Osteoblast (primary cell): ENCODE results near the gene TSFM. TPM values are rescaled to one million over a fixed set of nuclear protein-coding genes. Genes with fewer than 3 reads are reported as not detected.

Experiments
- DNase-seq: peaks from one replicate; pipeline ENCODE4 v3.0.0; 2011; ENCODE audit warnings: low spot score, mixed read lengths; ENCODE audit not compliant: insufficient read length; ENCODE audit errors: missing footprints
- H2AFZ ChIP-seq: 2 replicates; pipeline ENCODE4 v1.6.0; 2011; ENCODE audit warnings: mild to moderate bottlenecking, low read length
- H3K27ac ChIP-seq: 2 replicates; pipeline ENCODE4 v1.5.1; 2011; ENCODE audit warnings: mild to moderate bottlenecking, low read depth, low read length, moderate library complexity
- H3K27me3 ChIP-seq: 2 replicates; pipeline ENCODE4 v1.6.0; 2012; ENCODE audit warnings: mild to moderate bottlenecking, control low read depth, inconsistent platforms, low read length, moderate library complexity; ENCODE audit not compliant: insufficient read depth
- H3K36me3 ChIP-seq: 2 replicates; pipeline ENCODE4 v1.5.1; 2011; ENCODE audit warnings: mild to moderate bottlenecking, low read length, control low read depth, moderate library complexity; ENCODE audit not compliant: insufficient read depth
- H3K4me1 ChIP-seq: 2 replicates; pipeline ENCODE4 v1.5.1; 2011; ENCODE audit warnings: mild to moderate bottlenecking, low read length, control low read depth, moderate library complexity; ENCODE audit not compliant: insufficient read depth
- H3K4me2 ChIP-seq: 2 replicates; pipeline ENCODE4 v1.6.0; 2011; ENCODE audit warnings: mild to moderate bottlenecking, low read length; ENCODE audit not compliant: insufficient read depth
- H3K4me3 ChIP-seq: fragments of 200-600 bp; sonication (generic); 3 replicates; pipeline ENCODE4 v1.5.1; 2012; ENCODE audit warnings: mild to moderate bottlenecking, low read length, inconsistent platforms; ENCODE audit not compliant: insufficient read depth
- H3K79me2 ChIP-seq: 2 replicates; pipeline ENCODE4 v1.6.0; 2012; ENCODE audit warnings: mild to moderate bottlenecking, low read length, control low read depth, inconsistent platforms; ENCODE audit not compliant: insufficient read depth
- H3K9me3 ChIP-seq: 2 replicates; pipeline ENCODE4 v1.5.1; 2011; ENCODE audit warnings: low read depth, low read length, control low read depth
- H4K20me1 ChIP-seq: 2 replicates; pipeline ENCODE4 v1.6.0; 2012; ENCODE audit warnings: mild to moderate bottlenecking, low read length, control low read depth; ENCODE audit not compliant: insufficient read depth
- CTCF ChIP-seq: IDR thresholded peaks from 2 replicates; pipeline ENCODE4 v1.5.1; 2011; ENCODE audit warnings: mild to moderate bottlenecking, low read depth, low read length, moderate library complexity; ENCODE audit errors: extremely low read depth
- total RNA-seq: library from RNA; depleted of rRNA; stranded (reverse); fragments of >200 nt; gene quantifications from 2 replicates; pipeline ENCODE4 v1.2.3, GENCODE V29; 2012

Gene TSFM
- total RNA-seq, 1 donor, result 18.1 TPM

GRCh38 chr12:57761391-57761998 is 21.1 kb upstream of the TSFM start:
- Histone ChIP-seq H3K36me3 (no peaks in the 10 kb centered on the region), H3K79me2 (no peaks in the 10 kb centered on the region), H3K27me3 (peaks cover 53% of the 10 kb centered on the region), H3K9me3 (no peaks in the 10 kb centered on the region), H4K20me1 (peaks cover 4% of the 10 kb centered on the region), H2AFZ (no peak overlapping the region), H3K4me3 (no peak overlapping the region), H3K4me1 (peaks cover 11% of the 10 kb centered on the region), H3K27ac (no peak overlapping the region), H3K4me2 (no peak overlapping the region)
- DNase-seq, result no peak
- no peak for TF ChIP-seq CTCF

- Histone ChIP-seq H3K27me3 (peaks cover 57% of the 10 kb centered on the region), H3K4me3 (no peak overlapping the region), H2AFZ (no peak overlapping the region), H3K27ac (no peak overlapping the region), H3K36me3 (no peaks in the 10 kb centered on the region), H3K4me1 (peaks cover 21% of the 10 kb centered on the region), H3K79me2 (no peaks in the 10 kb centered on the region), H3K9me3 (no peaks in the 10 kb centered on the region), H4K20me1 (peaks cover 4% of the 10 kb centered on the region), H3K4me2 (no peak overlapping the region)
- no peak for DNase-seq
- TF ChIP-seq CTCF, result no peak
Measured at GRCh38 chr12:57762463-57762862, 20.1 kb upstream of the TSFM start.

- Histone ChIP-seq H3K9me3 (no peaks in the 10 kb centered on the region), H3K4me1 (peaks cover 22% of the 10 kb centered on the region), H3K27me3 (peaks cover 46% of the 10 kb centered on the region), H3K27ac (no peak overlapping the region), H3K4me3 (no peak overlapping the region), H2AFZ (no peak overlapping the region), H3K79me2 (no peaks in the 10 kb centered on the region), H4K20me1 (peaks cover 4% of the 10 kb centered on the region), H3K4me2 (no peak overlapping the region), H3K36me3 (peaks cover 8% of the 10 kb centered on the region)
- no peak for TF ChIP-seq CTCF
- no peak for DNase-seq
Measured at GRCh38 chr12:57763881-57764661, 18.5 kb upstream of the TSFM start.

GRCh38 chr12:57764662-57765002 is 18.0 kb upstream of the TSFM start:
- Histone ChIP-seq H2AFZ (no peak overlapping the region), H3K9me3 (no peaks in the 10 kb centered on the region), H3K4me2 (peak overlapping the region; percentile 68), H3K4me1 (peaks cover 22% of the 10 kb centered on the region), H3K27me3 (peaks cover 46% of the 10 kb centered on the region), H3K36me3 (peaks cover 13% of the 10 kb centered on the region), H3K27ac (no peak overlapping the region), H3K4me3 (peak overlapping the region; percentile 56), H4K20me1 (peaks cover 4% of the 10 kb centered on the region), H3K79me2 (no peaks in the 10 kb centered on the region)
- DNase-seq, result no peak
- no peak for TF ChIP-seq CTCF
